WERI-Rb-1 (cell line): ENCODE data around the gene ALDH3B2.
"Not testable (repeated sequence)": the region's sequence is repeated elsewhere in the genome, so short reads cannot be mapped to it uniquely, and the experiment has no call there.

Experiments used
- DNase-seq: peaks from one replicate; pipeline ENCODE4 v3.0.0-alpha.2; 2020
- H3K27ac ChIP-seq: fragments of 250-450 bp; sonication (Bioruptor Pico); 2 replicates; pipeline ENCODE4 v1.5.1; 2020; ENCODE audit warnings: mild to moderate bottlenecking, moderate library complexity
- H3K27me3 ChIP-seq: fragments of 250-450 bp; sonication (Bioruptor Pico); 2 replicates; pipeline ENCODE4 v1.5.1; 2021; ENCODE audit warnings: mild to moderate bottlenecking, low read depth, moderate library complexity; ENCODE audit not compliant: insufficient read depth, severe bottlenecking
- H3K36me3 ChIP-seq: fragments of 250-450 bp; sonication (Bioruptor Pico); 2 replicates; pipeline ENCODE4 v1.5.1; 2020; ENCODE audit warnings: mild to moderate bottlenecking, moderate library complexity
- H3K4me3 ChIP-seq: 2 replicates; pipeline ENCODE4 v1.5.1; 2011; ENCODE audit warnings: low read depth, mild to moderate bottlenecking, control low read depth, low read length
- H3K9me3 ChIP-seq: fragments of 250-450 bp; sonication (Bioruptor Pico); 2 replicates; pipeline ENCODE4 v1.5.1; 2021; ENCODE audit warnings: mild to moderate bottlenecking, moderate library complexity; ENCODE audit not compliant: severe bottlenecking
- TF ChIP-seq, protein P1 (sequence below): IDR thresholded peaks from 2 replicates; pipeline ENCODE4 v1.5.1; 2011; ENCODE audit warnings: low read depth, mild to moderate bottlenecking, control low read depth, inconsistent platforms, low read length

ALDH3B2 gene

DNA sequence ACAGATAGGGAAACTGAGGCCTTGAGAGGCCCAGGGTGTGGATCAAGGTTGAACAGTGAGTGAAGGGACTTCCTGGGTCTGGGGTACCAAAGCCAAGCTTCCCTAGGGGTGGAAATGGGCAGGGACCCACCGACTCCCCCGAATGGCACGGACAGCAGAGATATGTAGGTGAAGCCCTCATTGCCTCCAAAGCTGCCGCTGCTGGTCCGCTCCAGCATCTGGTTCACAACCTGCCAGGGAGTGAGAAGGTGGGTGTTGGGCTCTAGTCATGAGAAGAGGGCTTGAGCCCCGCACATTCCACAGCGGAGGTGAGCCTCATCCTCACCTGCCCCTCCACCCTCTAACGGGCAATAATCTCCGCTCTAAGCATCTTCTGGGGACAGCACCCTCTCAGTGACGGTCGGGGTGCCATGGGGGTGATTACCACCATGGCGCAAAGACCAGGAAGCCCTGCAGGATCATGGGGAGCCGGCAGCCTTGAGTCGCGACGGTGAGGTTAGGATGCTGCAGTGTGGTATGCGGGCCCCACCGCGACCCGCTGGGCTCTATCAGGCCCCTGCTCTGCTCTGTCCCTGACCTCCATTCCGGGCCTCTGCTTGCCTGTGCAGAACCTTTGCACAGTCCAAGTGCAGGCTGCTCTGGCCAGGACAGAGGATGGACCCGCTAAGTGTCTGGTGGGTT, 10.8 kb downstream of the ALDH3B2 start:
- no peaks in the 10 kb centered on the region for H3K36me3 ChIP-seq
- H3K27me3 ChIP-seq: no peaks in the 10 kb centered on the region
- no peak overlapping the region for H3K27ac ChIP-seq
- TF ChIP-seq, protein P1, sequence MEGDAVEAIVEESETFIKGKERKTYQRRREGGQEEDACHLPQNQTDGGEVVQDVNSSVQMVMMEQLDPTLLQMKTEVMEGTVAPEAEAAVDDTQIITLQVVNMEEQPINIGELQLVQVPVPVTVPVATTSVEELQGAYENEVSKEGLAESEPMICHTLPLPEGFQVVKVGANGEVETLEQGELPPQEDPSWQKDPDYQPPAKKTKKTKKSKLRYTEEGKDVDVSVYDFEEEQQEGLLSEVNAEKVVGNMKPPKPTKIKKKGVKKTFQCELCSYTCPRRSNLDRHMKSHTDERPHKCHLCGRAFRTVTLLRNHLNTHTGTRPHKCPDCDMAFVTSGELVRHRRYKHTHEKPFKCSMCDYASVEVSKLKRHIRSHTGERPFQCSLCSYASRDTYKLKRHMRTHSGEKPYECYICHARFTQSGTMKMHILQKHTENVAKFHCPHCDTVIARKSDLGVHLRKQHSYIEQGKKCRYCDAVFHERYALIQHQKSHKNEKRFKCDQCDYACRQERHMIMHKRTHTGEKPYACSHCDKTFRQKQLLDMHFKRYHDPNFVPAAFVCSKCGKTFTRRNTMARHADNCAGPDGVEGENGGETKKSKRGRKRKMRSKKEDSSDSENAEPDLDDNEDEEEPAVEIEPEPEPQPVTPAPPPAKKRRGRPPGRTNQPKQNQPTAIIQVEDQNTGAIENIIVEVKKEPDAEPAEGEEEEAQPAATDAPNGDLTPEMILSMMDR: no peak
- no peaks in the 10 kb centered on the region for H3K9me3 ChIP-seq
- no peak overlapping the region for H3K4me3 ChIP-seq
- DNase-seq: no peak

GRCh38 chr11:67662835-67663531, 11.4 kb downstream of the ALDH3B2 start:
- no peak overlapping the region for H3K4me3 ChIP-seq
- TF ChIP-seq, protein P1: no peak
- H3K27ac ChIP-seq: no peak overlapping the region
- H3K9me3 ChIP-seq: no peaks in the 10 kb centered on the region
- no peak for DNase-seq
- H3K36me3 ChIP-seq: no peaks in the 10 kb centered on the region
- no peaks in the 10 kb centered on the region for H3K27me3 ChIP-seq

DNA sequence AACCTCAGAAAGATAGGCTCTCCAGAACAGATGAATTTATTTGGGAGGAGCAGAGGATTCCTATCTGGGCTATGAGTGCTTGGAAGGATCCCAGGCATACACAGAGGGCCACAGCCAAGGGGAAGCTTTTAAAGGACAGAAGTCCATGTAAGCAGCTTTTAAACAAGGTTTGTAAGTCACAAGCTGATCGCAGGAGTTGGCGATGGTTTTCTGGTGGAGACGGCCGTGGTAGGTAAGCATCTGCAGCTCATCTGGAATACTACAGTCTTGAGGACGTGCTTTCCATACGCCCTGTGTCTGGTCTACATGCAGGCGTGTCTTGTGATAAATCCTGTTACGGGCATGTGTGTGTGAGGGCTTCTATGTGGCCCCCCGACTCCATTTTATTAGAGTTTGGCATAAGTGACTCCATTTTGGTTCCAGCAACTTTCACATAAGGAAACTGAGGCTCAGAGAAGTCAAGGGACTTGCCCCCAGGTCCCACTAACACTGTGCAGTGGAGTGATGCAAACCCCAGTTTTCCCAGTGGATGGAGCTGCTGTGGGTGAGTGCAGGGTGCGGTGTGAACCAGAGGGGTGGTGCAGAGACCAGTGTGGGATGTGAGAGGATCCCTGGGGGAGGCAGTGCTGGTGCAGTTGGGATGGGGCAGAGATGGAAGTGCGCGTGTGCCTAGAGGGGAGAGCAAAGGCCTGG, 12.1 kb downstream of the ALDH3B2 start:
- no peak overlapping the region for H3K27ac ChIP-seq
- H3K27me3 ChIP-seq: no peaks in the 10 kb centered on the region
- H3K9me3 ChIP-seq: no peaks in the 10 kb centered on the region
- H3K36me3 ChIP-seq: no peaks in the 10 kb centered on the region
- H3K4me3 ChIP-seq: no peak overlapping the region
- no peak for DNase-seq
- TF ChIP-seq, protein P1: 0 out of 2 replicates have a peak, but pooled peaks have one; percentile 14

GRCh38 chr11:67660752-67661151, 13.7 kb downstream of the ALDH3B2 start:
- H3K27me3 ChIP-seq, H3K27ac ChIP-seq, H3K36me3 ChIP-seq: not testable (repeated sequence)

GRCh38 chr11:67659651-67660165, 14.7 kb downstream of the ALDH3B2 start:
- DNase-seq, H3K36me3 ChIP-seq, H3K27ac ChIP-seq, H3K27me3 ChIP-seq, H3K4me3 ChIP-seq: not testable (repeated sequence)
- peaks cover 12% of the 10 kb centered on the region for H3K9me3 ChIP-seq

More at GRCh38 chr11:67660752-67661151, 13.7 kb downstream of the ALDH3B2 start:
- not testable (repeated sequence) for H3K4me3 ChIP-seq, DNase-seq, H3K9me3 ChIP-seq

GRCh38 chr11:67657300-67657699, 17.1 kb downstream of the ALDH3B2 start:
- Histone ChIP-seq H3K9me3 (peaks cover 12% of the 10 kb centered on the region), H3K36me3 (no peaks in the 10 kb centered on the region), H3K27ac (no peak overlapping the region), H3K4me3 (no peak overlapping the region), H3K27me3 (no peaks in the 10 kb centered on the region)
- DNase-seq: no peak
- TF ChIP-seq, protein P1: no peak
